GM21717 (cell line): Measurements from ENCODE around the gene CDON.
"Not testable (repeated sequence)": the region's sequence is repeated elsewhere in the genome, so short reads cannot be mapped to it uniquely, and the experiment has no call there.

Experiments
- ATAC-seq: cut with Tn5 transposase; IDR thresholded peaks from one replicate; pipeline ENCODE4 v1.9.1; 2021; ENCODE audit warnings: mild to moderate bottlenecking, moderate library complexity; ENCODE audit not compliant: unreplicated experiment

The CDON gene

DNA sequence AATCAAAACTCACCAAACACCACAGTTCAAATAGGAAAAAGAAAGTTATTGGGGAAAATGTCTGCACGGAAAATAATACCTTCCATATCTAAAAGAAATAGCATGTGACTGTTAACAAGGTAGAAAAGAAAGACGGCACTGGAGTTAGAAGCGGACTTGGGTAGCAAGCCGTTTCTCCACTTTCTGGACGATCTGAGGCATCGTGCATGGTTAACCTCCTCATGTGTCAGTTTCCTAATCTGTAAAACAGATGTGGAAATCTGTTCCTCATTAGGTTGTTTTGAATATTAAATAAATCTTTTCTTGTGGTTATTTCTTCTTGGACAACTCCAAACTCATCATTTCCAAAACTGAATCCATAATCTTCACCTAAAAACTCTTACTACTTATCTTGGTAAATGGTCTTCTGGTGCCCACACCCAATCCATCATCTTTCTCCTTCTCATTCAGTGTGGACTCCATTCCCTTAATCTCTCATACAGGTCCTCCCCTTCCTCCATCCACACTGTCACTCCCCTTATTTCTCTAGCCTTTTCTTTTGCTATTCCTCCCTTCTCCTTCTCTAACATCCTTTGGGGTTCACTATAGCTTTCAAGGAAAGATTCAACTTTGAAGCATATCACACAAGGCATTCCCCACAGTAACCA lies 63.3 kb downstream of the CDON start:
- ATAC-seq = no peak

- no peak for ATAC-seq
Measured at GRCh38 chr11:125998267-125998666, 64.4 kb downstream of the CDON start.

- peak; percentile 90 for ATAC-seq
Measured at GRCh38 chr11:125995313-125995712, 67.4 kb downstream of the CDON start.

GRCh38 chr11:125994509-125994908 lies 68.2 kb downstream of the CDON start:
- no peak for ATAC-seq

DNA sequence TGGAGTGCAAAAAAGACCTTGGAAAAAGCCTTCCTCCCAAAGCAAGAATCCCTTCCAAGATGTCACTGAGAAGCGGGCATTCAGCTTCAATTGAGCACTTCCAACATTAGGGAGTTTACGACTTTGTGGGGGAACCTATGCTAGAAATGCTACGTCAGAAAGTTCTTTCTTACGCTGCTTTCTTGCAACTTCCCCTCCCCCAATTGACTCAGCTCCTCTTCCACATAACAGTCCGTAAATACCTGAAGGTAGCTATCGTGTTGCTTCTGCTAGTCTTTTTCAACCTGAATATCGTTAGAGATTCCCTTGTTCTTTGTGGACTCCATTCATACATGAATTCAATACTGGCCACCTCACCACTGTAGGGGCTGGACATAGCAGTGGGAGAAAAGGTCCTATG lies 69.8 kb downstream of the CDON start:
- ATAC-seq = no peak

- no peak for ATAC-seq
Measured at GRCh38 chr11:125990244-125990643, 72.4 kb downstream of the CDON start.

DNA sequence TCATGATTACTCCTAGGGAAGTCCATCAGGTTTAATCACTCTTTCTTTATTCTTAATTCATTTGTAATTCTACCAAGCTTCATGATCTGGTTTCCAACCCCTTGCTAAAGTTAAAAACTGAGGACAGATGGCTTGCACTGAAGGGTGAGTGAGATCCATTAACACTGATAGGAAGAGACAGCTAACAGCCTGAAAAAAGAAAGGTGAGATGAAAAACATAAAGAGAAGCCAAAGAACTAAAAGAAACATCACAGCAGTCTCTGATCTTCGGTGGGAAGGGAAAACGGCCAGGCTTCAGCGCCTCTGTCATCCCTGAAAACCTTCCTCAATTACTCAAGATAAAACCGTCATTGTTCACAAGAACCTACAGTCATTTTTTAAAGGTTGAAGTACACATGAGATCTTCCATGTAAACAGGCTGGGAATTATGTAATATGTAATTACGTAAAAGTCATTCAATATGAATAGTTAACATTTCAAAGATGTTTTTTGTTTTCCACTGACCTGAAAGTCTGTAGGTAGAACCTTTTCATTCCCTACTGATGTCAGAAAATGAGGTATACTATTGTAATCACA lies 75.5 kb downstream of the CDON start:
- no peak for ATAC-seq

DNA sequence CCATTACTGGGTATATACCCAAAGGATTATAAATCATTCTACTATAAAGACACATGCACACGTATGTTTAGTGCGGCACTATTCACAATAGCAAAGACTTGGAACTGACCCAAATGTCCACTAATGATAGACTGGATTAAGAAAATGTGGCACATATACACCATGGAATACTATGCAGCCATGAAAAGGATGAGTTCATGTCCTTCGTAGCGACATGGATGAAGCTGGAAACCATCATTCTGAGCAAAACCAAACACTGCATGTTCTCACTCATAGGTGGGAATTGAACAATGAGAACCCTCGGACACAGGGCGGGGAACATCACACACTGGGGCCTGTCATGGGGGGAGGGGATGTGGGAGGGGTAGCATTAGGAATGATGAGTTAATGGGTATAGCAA lies 76.7 kb downstream of the CDON start:
- ATAC-seq = not testable (repeated sequence)

GRCh38 chr11:125982348-125982730 lies 80.3 kb downstream of the CDON start:
- ATAC-seq = no peak

DNA sequence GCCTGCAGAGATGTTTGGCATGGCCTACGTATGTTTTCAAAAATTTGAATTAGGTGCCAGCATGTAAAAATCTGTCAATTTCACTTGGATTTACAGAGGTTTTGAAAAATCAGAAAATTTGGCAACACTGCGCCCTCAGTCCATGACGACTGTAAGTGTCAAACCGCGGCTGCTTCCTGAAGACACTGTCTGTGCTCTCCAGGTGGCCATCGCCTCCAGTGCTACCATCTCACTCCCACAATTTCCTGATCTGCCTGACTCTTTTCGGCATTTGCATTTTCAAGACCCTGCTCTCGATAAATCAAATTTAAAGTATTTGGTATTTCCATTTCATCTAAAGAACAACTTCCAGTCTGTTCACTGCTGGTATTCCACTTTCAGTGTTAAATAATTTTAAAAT lies 82.2 kb downstream of the CDON start:
- ATAC-seq = no peak

- ATAC-seq = no peak
Measured at GRCh38 chr11:125979511-125979910, 83.2 kb downstream of the CDON start.

- ATAC-seq = no peak
Measured at GRCh38 chr11:125978778-125979407, 83.8 kb downstream of the CDON start.

- ATAC-seq = no peak
Measured at GRCh38 chr11:125978181-125978716, 84.4 kb downstream of the CDON start.

- ATAC-seq = no peak
Measured at GRCh38 chr11:125977333-125977732, 85.3 kb downstream of the CDON start.

- no peak for ATAC-seq
Measured at GRCh38 chr11:125976156-125976555, 86.5 kb downstream of the CDON start.

DNA sequence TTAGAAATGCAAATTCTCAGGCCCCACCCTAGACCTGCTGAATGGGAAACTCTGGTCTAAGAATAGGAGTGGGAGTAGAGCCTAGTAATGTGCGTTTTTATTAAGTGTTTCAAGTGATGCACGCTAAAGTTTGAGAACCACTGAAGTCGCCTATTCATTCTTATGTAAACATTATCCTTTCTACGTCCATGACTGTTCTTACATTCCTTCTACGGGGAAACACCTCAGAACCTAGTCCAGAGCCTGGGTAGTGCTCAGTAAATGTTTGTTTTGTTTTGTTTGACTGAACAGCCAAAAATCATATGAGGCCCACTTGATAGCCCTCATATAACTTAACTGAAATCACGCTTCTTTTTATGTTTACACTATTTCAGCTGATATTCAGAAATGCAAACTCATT lies 87.0 kb downstream of the CDON start:
- ATAC-seq = no peak

- no peak for ATAC-seq
Measured at GRCh38 chr11:125974284-125974683, 88.4 kb downstream of the CDON start.

GRCh38 chr11:125971618-125972017 lies 91.0 kb downstream of the CDON start:
- no peak for ATAC-seq

DNA sequence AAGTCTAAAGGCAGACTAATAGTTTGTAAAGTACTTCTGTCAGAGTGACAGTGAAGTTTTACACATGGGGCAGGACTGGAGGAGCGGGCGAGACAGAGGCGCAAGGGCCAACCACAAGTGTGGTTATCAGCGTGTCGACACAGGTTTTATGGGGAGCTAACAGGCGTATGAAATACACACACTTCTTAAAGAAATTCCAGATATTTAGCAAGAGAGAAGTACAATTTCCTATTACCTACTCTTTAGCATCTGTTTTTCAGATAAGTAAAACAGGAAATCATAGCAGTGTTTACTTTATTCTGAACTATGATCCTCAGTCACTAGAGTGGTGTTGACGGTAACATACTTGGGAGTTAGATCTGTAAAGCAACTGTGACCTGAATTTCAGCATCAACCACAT lies 94.3 kb downstream of the CDON start:
- ATAC-seq = no peak

- no peak for ATAC-seq
Measured at GRCh38 chr11:125967515-125967914, 95.2 kb downstream of the CDON start.

DNA sequence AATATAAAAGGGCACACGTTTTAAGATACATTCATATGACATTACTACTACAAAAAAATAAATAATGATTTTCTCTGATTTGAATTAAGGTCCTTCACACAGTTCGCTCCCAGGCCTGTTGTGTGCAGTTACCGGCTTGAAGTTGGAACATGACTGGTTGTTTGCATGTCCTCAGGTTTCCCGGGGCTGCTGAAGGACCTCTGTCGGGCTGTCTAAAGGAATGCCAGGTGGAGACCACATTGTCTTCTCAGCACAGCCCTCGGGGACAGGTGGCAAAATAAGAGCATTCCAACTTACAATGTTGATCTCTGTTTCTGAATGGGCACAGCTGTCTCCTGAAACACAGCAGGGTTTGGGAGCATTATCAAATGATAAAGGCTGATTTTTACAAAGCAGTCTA lies 101.9 kb downstream of the CDON start:
- ATAC-seq = no peak

- no peak for ATAC-seq
Measured at GRCh38 chr11:125959931-125960330, 102.7 kb downstream of the CDON start.
